GM19099 (cell line): ENCODE results near the gene MYO9A.

Experiments
- POLR2A ChIP-seq: IDR thresholded peaks from 3 replicates; pipeline ENCODE4 v1.6.1; 2011; ENCODE audit warnings: low read depth; ENCODE audit not compliant: insufficient read length; ENCODE audit errors: extremely low read depth

The MYO9A gene

DNA sequence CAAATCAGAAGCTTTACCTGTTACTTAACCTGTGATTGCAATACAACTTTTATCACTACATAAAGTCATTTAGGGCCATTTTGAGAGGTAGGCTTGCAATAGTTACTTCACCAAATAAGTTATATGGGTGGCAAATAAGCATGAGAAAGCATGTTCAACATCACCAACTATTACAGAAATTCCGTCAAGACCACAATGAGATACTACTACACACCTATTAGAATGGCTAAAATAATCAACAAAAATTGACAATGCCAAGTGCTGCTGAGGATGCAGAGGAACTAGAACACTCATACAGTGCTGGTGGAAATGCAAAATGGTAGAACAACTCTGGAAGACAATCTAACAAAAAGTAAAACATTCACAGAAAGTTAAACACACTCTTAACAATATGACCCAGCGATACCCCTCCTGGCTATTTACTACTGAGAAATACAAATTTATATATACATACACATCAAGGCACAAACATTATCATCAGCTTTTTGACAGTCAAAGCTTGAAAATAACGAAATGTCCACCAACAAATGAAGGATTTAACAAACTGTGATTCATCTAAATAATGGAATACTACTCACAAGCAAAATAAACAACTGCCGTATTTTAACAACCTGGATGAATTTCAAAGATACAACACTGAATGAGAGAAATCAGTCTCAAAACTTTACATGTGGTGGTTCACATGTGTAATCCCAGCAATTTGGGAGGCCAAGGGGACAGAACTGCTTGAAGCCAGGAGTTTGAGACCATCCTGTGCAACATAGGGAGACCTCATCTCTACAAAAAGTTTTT lies 82.9 kb downstream of the MYO9A start:
- TF ChIP-seq POLR2A, result no peak

DNA sequence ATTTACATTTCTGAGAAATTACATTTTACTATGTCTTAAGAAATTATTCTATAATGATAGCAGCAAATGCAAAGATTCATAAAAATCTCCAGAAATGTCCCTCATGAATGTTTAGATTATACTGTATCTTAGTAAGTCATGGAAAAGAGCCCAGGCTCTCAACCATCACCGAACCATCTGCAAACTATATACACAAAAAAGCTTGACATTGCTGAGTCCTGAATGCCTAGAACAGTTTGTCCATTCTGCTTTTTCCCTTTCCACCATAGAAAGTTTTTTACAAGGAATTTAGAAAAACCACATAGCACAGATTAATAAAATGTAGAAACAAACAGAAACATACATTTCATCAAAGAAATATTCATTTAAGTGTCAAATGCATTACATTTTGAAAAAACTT lies 83.6 kb downstream of the MYO9A start:
- TF ChIP-seq POLR2A, result no peak

DNA sequence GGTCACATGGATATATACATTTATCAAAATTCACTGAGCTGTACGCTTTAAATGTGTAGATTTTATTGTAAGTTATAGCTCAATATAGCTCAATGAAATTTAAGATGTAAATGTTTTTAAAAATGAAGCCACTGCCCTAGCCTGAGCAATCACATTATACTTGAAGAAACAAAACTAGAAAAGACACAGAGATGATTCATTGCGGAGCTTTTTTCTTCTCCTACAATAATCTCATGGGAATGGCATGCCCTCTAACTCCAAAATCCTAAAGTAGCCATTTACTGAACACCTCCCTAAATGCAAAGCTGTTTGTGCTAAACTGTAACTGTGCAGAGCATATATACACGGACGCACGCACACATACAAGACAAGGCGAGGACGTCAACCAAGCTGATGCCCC lies 84.2 kb downstream of the MYO9A start:
- TF ChIP-seq POLR2A, result no peak

- no peak for TF ChIP-seq POLR2A
Measured at GRCh38 chr15:72033285-72033684, 84.7 kb downstream of the MYO9A start.

GRCh38 chr15:72021604-72022003 lies 96.3 kb downstream of the MYO9A start:
- TF ChIP-seq POLR2A, result no peak

DNA sequence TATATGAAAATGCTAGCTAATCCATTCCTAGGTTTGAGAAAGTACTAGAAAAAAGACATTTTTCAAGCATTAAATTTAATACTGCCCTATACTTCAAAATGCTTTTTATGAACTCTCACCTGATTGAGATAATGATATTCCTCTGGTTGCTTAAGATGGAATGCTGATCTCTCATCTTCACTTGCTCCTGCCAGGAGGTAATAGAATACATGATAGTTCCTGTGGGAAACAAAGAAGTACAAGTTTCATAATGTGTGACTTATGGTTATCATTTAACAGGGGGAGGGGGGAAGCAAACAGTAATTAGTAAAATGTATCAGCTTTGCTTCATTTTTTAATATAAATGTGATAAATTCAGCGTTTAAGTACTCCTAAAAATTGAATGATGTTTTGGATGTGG lies 97.2 kb downstream of the MYO9A start:
- TF ChIP-seq POLR2A, result no peak

GRCh38 chr15:72013703-72014102 lies 104.2 kb downstream of the MYO9A start:
- no peak for TF ChIP-seq POLR2A

GRCh38 chr15:72011302-72011942 lies 106.5 kb downstream of the MYO9A start:
- TF ChIP-seq POLR2A, result no peak

GRCh38 chr15:72009222-72009621 lies 108.7 kb downstream of the MYO9A start:
- no peak for TF ChIP-seq POLR2A

DNA sequence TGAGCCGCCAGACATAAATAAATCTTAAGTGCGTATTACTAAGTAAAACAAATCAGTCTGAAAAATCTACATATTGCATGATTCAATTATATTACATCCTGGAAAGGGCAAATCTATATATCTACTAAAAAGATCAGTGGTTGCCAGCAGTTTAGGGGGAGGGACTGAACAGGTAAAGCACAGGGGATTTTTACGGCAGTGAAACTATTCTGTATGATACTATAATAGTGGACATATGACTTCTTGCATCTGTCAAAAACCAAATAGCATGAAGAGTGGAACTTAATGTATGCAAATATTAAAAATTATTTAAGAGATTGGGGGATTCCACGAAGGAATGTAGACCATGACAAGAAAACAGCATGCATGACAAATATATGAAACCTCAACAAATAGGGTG lies 111.6 kb downstream of the MYO9A start:
- no peak for TF ChIP-seq POLR2A

GRCh38 chr15:72005483-72005882 lies 112.5 kb downstream of the MYO9A start:
- TF ChIP-seq POLR2A, result no peak

- TF ChIP-seq POLR2A, result no peak
Measured at GRCh38 chr15:71999807-72000206, 118.1 kb downstream of the MYO9A start.

GRCh38 chr15:71997691-71998090 lies 120.3 kb downstream of the MYO9A start:
- TF ChIP-seq POLR2A, result no peak

DNA sequence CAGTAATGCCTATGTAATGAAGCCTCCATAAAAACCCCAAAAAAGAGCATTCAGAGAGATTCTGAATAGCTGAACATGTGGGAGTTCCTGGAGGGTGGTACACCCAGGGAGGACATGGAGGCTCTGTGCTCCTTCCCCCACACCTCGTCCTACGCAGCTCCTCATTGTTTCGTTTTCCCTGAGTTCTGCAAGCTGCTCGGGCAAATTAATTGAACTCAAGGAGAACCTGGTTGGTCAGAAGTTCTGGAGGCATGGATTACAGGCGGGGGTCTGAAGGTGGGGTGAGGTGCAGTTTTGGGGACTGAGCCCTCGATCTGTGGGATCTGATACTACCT lies 142.2 kb downstream of the MYO9A start:
- TF ChIP-seq POLR2A, result no peak

GRCh38 chr15:71974211-71974610 lies 143.7 kb downstream of the MYO9A start:
- TF ChIP-seq POLR2A, result no peak

- no peak for TF ChIP-seq POLR2A
Measured at GRCh38 chr15:71973366-71973765, 144.6 kb downstream of the MYO9A start.
